C4-2B (cell line): ENCODE results near the gene CWC25.

ENCODE experiments used
- CTCF ChIP-seq: fragments of 450-650 bp; conservative IDR thresholded peaks from 2 replicates; pipeline ENCODE4 v1.5.1; 2017; ENCODE audit warnings: mild to moderate bottlenecking
- ZFX ChIP-seq: fragments of 450-650 bp; IDR thresholded peaks from 2 replicates; pipeline ENCODE4 v1.6.1; 2017

DNA sequence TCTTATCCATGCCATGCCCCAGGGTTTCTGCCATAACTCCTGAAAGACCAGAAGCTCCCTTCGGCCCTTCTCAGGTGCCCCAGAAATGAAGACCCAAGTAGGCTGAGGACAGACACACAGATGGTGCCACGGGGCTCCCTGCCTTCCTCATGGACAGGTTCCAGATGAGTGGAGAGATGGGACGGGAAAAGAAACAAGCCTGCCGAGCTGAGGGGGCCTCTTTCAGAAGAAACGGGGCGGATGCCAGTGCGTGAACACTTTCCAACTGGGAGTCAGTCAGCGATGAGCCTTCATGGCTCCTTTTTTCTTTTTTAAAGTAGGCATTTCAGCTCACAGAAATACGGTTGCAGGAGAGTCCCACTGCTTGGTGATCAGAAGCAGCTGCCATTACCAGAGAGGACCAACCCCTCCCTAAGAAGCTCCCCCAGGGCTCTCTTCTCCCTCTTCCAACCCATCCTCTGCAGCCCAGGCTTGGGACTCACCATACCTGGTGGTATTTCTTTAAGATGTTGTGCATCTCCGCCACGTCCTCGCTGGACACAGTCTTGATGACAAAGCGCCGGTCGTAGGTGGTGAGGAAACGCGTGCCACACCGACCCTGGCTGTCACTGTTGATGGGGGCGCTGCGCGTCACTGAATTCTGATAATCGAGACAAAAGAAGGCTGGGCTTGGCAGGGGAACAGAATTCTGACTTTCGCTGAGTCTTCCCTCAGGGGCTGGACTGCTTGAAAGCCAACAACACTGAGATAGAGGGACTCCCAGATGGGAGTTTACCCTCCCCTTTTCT is 45.0 kb downstream of the CWC25 start:
- no peak for TF ChIP-seq CTCF
- TF ChIP-seq ZFX, result no peak
